IMR-90 (cell line): ENCODE data around the gene SCGB1A1. TPM values are rescaled to one million over a fixed set of nuclear protein-coding genes. Genes with fewer than 3 reads are reported as not detected.

Source experiments
- ATAC-seq: fragments of 200-7000 bp; cut with Tn5 transposase; 2 replicates; pipeline ENCODE4 v1.9.1; 2020; ENCODE audit warnings: low read depth, mild to moderate bottlenecking, moderate library complexity
- BruUV-seq: library from RNA; stranded (reverse); fragments of 400-500 nt; replicated peaks from 2 replicates; lab custom pipeline; 2021; lab: Mats Ljungman, UMichigan
- CTCF ChIA-PET: fragments of 300-600 bp; formaldehyde crosslinking; extraction: SDS; loops from one replicate; lab custom pipeline; 2021; ENCODE audit warnings: antibody characterized with exemption; lab: Yijun Ruan, JAX
- POLR2A ChIA-PET: fragments of 300-600 bp; sonication (Branson Sonifier 250); formaldehyde crosslinking; loops from one replicate; lab custom pipeline; 2022; ENCODE audit warnings: antibody characterized with exemption; ENCODE audit not compliant: unreplicated experiment; lab: Charles Lee
- DNase-seq: peaks from one replicate; pipeline ENCODE4 v3.0.0; 2013
- H2AFZ ChIP-seq: replicated peaks from 2 replicates; pipeline ENCODE3; 2013; ENCODE audit warnings: low read length, mild to moderate bottlenecking; ENCODE audit not compliant: poor library complexity
- H2AK5ac ChIP-seq: 2 replicates; pipeline ENCODE4 v1.6.1; 2013; ENCODE audit warnings: low read depth, low read length, inconsistent platforms
- H2AK9ac ChIP-seq: replicated peaks from 2 replicates; pipeline ENCODE3; 2013; ENCODE audit warnings: mild to moderate bottlenecking, low read depth, low read length, moderate library complexity; ENCODE audit not compliant: poor library complexity
- H2BK120ac ChIP-seq: 2 replicates; pipeline ENCODE4 v1.6.1; 2013; ENCODE audit warnings: low read depth, low read length, inconsistent platforms
- H2BK15ac ChIP-seq: 3 replicates; pipeline ENCODE4 v1.6.1; 2013; ENCODE audit warnings: low read depth, low read length, inconsistent platforms
- H2BK20ac ChIP-seq: 2 replicates; pipeline ENCODE4 v1.6.1; 2013; ENCODE audit warnings: low read depth, mild to moderate bottlenecking, inconsistent platforms, low read length, moderate library complexity
- H2BK5ac ChIP-seq: 2 replicates; pipeline ENCODE4 v1.6.1; 2013; ENCODE audit warnings: mild to moderate bottlenecking, low read depth, low read length, inconsistent platforms; ENCODE audit not compliant: poor library complexity, severe bottlenecking
- H3K14ac ChIP-seq: replicated peaks from 2 replicates; pipeline ENCODE4 v1.6.1; 2013; ENCODE audit warnings: low read depth, low read length, inconsistent platforms
- H3K18ac ChIP-seq: 2 replicates; pipeline ENCODE4 v1.6.1; 2013; ENCODE audit warnings: low read depth, low read length, control low read depth
- H3K23ac ChIP-seq: 2 replicates; pipeline ENCODE4 v1.6.1; 2013; ENCODE audit warnings: low read depth, low read length, inconsistent platforms
- H3K27ac ChIP-seq: 2 replicates; pipeline ENCODE4 v1.5.1; 2013; ENCODE audit warnings: mild to moderate bottlenecking, control low read depth, low read length; ENCODE audit not compliant: insufficient read depth
- H3K27me3 ChIP-seq: 2 replicates; pipeline ENCODE4 v1.6.1; 2013; ENCODE audit warnings: low read length; ENCODE audit not compliant: control insufficient read depth, insufficient read depth
- H3K36me3 ChIP-seq: 2 replicates; pipeline ENCODE4 v1.6.1; 2013; ENCODE audit warnings: low read length, mixed read lengths; ENCODE audit not compliant: control insufficient read depth, insufficient read depth
- H3K4ac ChIP-seq: 2 replicates; pipeline ENCODE4 v1.6.1; 2013; ENCODE audit warnings: low read depth, low read length, inconsistent platforms
- H3K4me1 ChIP-seq: 2 replicates; pipeline ENCODE4 v1.6.1; 2013; ENCODE audit warnings: low read length, mixed read lengths; ENCODE audit not compliant: control insufficient read depth, insufficient read depth
- H3K4me2 ChIP-seq: 2 replicates; pipeline ENCODE4 v1.6.1; 2013; ENCODE audit warnings: low read depth, mild to moderate bottlenecking, control low read depth, low read length, moderate library complexity
- H3K4me3 ChIP-seq: 2 replicates; pipeline ENCODE4 v1.5.1; 2013; ENCODE audit warnings: low read depth, mild to moderate bottlenecking, control low read depth, low read length, moderate library complexity; ENCODE audit not compliant: insufficient read depth
- H3K56ac ChIP-seq: 2 replicates; pipeline ENCODE4 v1.6.1; 2013; ENCODE audit warnings: low read length, inconsistent platforms; ENCODE audit not compliant: insufficient read depth; ENCODE audit errors: extremely low read depth
- H3K79me1 ChIP-seq, 2 experiments: 2 replicates each; pipeline ENCODE4 v1.6.1; 2013; ENCODE audit warnings: low read length in 2 of 2, inconsistent platforms in 1 of 2, low read depth in 1 of 2
- H3K9ac ChIP-seq: 2 replicates; pipeline ENCODE4 v1.6.1; 2013; ENCODE audit warnings: low read depth, low read length, control low read depth
- H3K9me1 ChIP-seq: 2 replicates; pipeline ENCODE4 v1.6.1; 2013; ENCODE audit warnings: low read length, inconsistent platforms; ENCODE audit not compliant: insufficient read depth
- H3K9me3 ChIP-seq: 2 replicates; pipeline ENCODE4 v1.6.1; 2013; ENCODE audit warnings: low read length; ENCODE audit not compliant: control insufficient read depth, insufficient read depth
- H4K20me1 ChIP-seq: 2 replicates; pipeline ENCODE4 v1.6.1; 2013; ENCODE audit warnings: low read length, inconsistent platforms; ENCODE audit not compliant: insufficient read depth
- H4K5ac ChIP-seq: 2 replicates; pipeline ENCODE4 v1.6.1; 2013; ENCODE audit warnings: mild to moderate bottlenecking, low read depth, low read length, control low read depth
- H4K8ac ChIP-seq, 2 experiments: 2 replicates each; pipeline ENCODE4 v1.6.1; 2013; ENCODE audit warnings: low read depth in 2 of 2, low read length in 2 of 2, control low read depth in 1 of 2, inconsistent platforms in 1 of 2
- H4K91ac ChIP-seq: 2 replicates; pipeline ENCODE4 v1.6.1; 2013; ENCODE audit warnings: low read depth, low read length, inconsistent platforms; ENCODE audit not compliant: insufficient read depth
- CTCF ChIP-seq: conservative IDR thresholded peaks from 2 replicates; pipeline ENCODE4 v1.5.1; 2012; ENCODE audit warnings: mild to moderate bottlenecking, low read depth, low read length, improper control_type of control experiment
- POLR2A ChIP-seq: IDR thresholded peaks from 2 replicates; pipeline ENCODE4 v1.6.1; 2012; ENCODE audit warnings: mild to moderate bottlenecking, low read depth, low read length
- WGBS, 2 experiments: methylation state at CpG; one replicate each; pipeline versions ENCODE4 v1.1.5 to v1.1.7; 2013; ENCODE audit warnings: missing lambda C conversion rate in 2 of 2; ENCODE audit not compliant: insufficient read length in 1 of 2; ENCODE audit errors: extremely low coverage in 2 of 2; 5-methylcytosine and 5-hydroxymethylcytosine counted together
- dilution Hi-C: fragments of 300-500 bp; cut with HindIII; formaldehyde crosslinking; loops from one replicate; pipeline ENCODE4 v1.14.3; 2018; ENCODE audit warnings: low sequenced_read_pairs; ENCODE audit not compliant: unreplicated experiment
- in situ Hi-C: fragments of 300-500 bp; cut with MboI; formaldehyde crosslinking; loops from 3 replicates; pipeline ENCODE4 v1.14.3; 2019; ENCODE audit warnings: low sequenced_read_pairs, inconsistent platforms, mixed read lengths
- intact Hi-C: fragments of 100-400 bp; cut with micrococcal nuclease; formaldehyde crosslinking; loops from 2 replicates; pipeline ENCODE4 v1.10.0; 2022
- polyA plus RNA-seq, 3 experiments: library from polyadenylated mRNA; depleted of rRNA; stranded (reverse); fragments of >200 nt; gene quantifications; 2 replicates each; pipeline ENCODE4 v1.2.3, GENCODE V29; 2012; ENCODE audit warnings: low replicate concordance in 1 of 3
- total RNA-seq: library from RNA; depleted of rRNA; stranded (reverse); fragments of >200 nt; gene quantifications from 2 replicates; pipeline ENCODE4 v1.2.3, GENCODE V29; 2012

Gene SCGB1A1
- total and polyA plus RNA-seq, 2 of the 4 experiments (the other 2 are of a cell fraction), result not detected

GRCh38 chr11:62404435-62404834 lies 14.4 kb upstream of the SCGB1A1 start:
- Histone ChIP-seq H3K4me3 (no peak overlapping the region), H4K8ac (no peak overlapping the region), H3K79me1 (no peaks in the 10 kb centered on the region), H3K14ac (no peak overlapping the region), H2AK5ac (no peak overlapping the region), H3K4me1 (peaks cover 8% of the 10 kb centered on the region), H4K5ac (no peak overlapping the region), H4K91ac (no peak overlapping the region), H2AK9ac (peak overlapping the region; percentile 14), H3K9me3 (no peaks in the 10 kb centered on the region), H2BK5ac (no peak overlapping the region), H3K56ac (no peak overlapping the region), H3K27me3 (no peaks in the 10 kb centered on the region), H3K9me1 (no peaks in the 10 kb centered on the region), H3K27ac (no peak overlapping the region), H2BK20ac (no peak overlapping the region), H2AFZ (no peak overlapping the region), H3K18ac (no peak overlapping the region), H3K4me2 (no peak overlapping the region), H4K20me1 (no peaks in the 10 kb centered on the region), H3K4ac (no peak overlapping the region), H2BK120ac (no peak overlapping the region), H3K23ac (no peak overlapping the region), H2BK15ac (no peak overlapping the region), H3K9ac (no peak overlapping the region), H3K36me3 (no peaks in the 10 kb centered on the region)
- no CpG with 5 or more reads among the region's 6 CpGs for WGBS, 2 experiments
- ChIA-PET POLR2A (no interaction called here), CTCF (no interaction called here)
- intact Hi-C loops, result no loop called here
- TF ChIP-seq CTCF, result no peak
- TF ChIP-seq POLR2A, result no peak
- ATAC-seq (no peak), DNase-seq (no peak)
- in situ Hi-C loops, result no loop called here
- BruUV-seq, result no TSS peak
- dilution Hi-C loops, result no loop called here
